Progenitor cell of endocrine pancreas (in vitro differentiated cells): ENCODE measurements around the gene TM9SF4. TPM values are rescaled to one million over a fixed set of nuclear protein-coding genes. Genes with fewer than 3 reads are reported as not detected.
A peak's percentile ranks its signal among the peaks of the same experiment; 100 is the strongest.
"Not testable (repeated sequence)": the region's sequence is repeated elsewhere in the genome, so short reads cannot be mapped to it uniquely, and the experiment has no call there.

Source experiments
- DNase-seq: peaks from one replicate; pipeline ENCODE4 v3.0.0; 2021; ENCODE audit warnings: low spot score; ENCODE audit not compliant: unreplicated experiment
- H3K27ac Mint-ChIP-seq: 2 replicates; pipeline ENCODE4 v1.8.0; 2021; ENCODE audit warnings: mild to moderate bottlenecking, moderate library complexity, mixed read lengths
- H3K27me3 Mint-ChIP-seq: 2 replicates; pipeline ENCODE4 v1.8.0; 2021; ENCODE audit warnings: mixed read lengths
- H3K36me3 Mint-ChIP-seq: 2 replicates; pipeline ENCODE4 v1.8.0; 2022; ENCODE audit warnings: mixed read lengths; ENCODE audit not compliant: insufficient read depth
- H3K4me1 Mint-ChIP-seq: 2 replicates; pipeline ENCODE4 v1.8.0; 2021; ENCODE audit warnings: low read depth, mixed read lengths
- H3K4me3 Mint-ChIP-seq: 2 replicates; pipeline ENCODE4 v1.8.0; 2021; ENCODE audit warnings: low read depth, mild to moderate bottlenecking, moderate library complexity, mixed read lengths
- H3K9me3 Mint-ChIP-seq: 2 replicates; pipeline ENCODE4 v1.8.0; 2021; ENCODE audit warnings: low read depth, mixed read lengths
- CTCF ChIP-seq: fragments of 200-600 bp; sonication (generic); IDR thresholded peaks from one replicate; pipeline ENCODE4 v1.5.0; 2021; ENCODE audit warnings: antibody characterized with exemption, mild to moderate bottlenecking; ENCODE audit not compliant: unreplicated experiment
- total RNA-seq: library from RNA; stranded (reverse); gene quantifications from 2 replicates; pipeline ENCODE4 v1.2.1, GENCODE V29; 2021

Gene TM9SF4
- total RNA-seq, 1 donor from 2014 or later: 92.9 TPM

GRCh38 chr20:32168184-32168910, 58.8 kb downstream of the TM9SF4 start:
- Mint-ChIP-seq H3K4me3 (no peak overlapping the region), H3K9me3 (no peaks in the 10 kb centered on the region), H3K4me1 (peaks cover 6% of the 10 kb centered on the region), H3K27ac (peak overlapping the region; percentile 4), H3K27me3 (no peaks in the 10 kb centered on the region), H3K36me3 (peaks cover 16% of the 10 kb centered on the region)
- no peak for TF ChIP-seq CTCF
- DNase-seq: no peak

GRCh38 chr20:32177696-32178095, 68.2 kb downstream of the TM9SF4 start:
- not testable (repeated sequence) for H3K9me3 Mint-ChIP-seq, H3K4me3 Mint-ChIP-seq, DNase-seq, H3K36me3 Mint-ChIP-seq, H3K27me3 Mint-ChIP-seq, H3K4me1 Mint-ChIP-seq
- H3K27ac Mint-ChIP-seq: peak overlapping the region; percentile 72

GRCh38 chr20:32179515-32179914, 70.0 kb downstream of the TM9SF4 start:
- H3K9me3 Mint-ChIP-seq: peaks cover 3% of the 10 kb centered on the region

GRCh38 chr20:32179934-32180333, 70.4 kb downstream of the TM9SF4 start:
- H3K27me3 Mint-ChIP-seq: no peaks in the 10 kb centered on the region
- DNase-seq: no peak
- TF ChIP-seq CTCF: no peak
- H3K36me3 Mint-ChIP-seq: peaks cover 6% of the 10 kb centered on the region
- H3K9me3 Mint-ChIP-seq: peaks cover 3% of the 10 kb centered on the region
- no peak overlapping the region for H3K4me3 Mint-ChIP-seq
- peaks cover 1% of the 10 kb centered on the region for H3K4me1 Mint-ChIP-seq
- H3K27ac Mint-ChIP-seq: no peak overlapping the region

More at GRCh38 chr20:32179515-32179914, 70.0 kb downstream of the TM9SF4 start:
- Mint-ChIP-seq H3K36me3 (peaks cover 6% of the 10 kb centered on the region), H3K27ac (no peak overlapping the region), H3K4me1 (peaks cover 1% of the 10 kb centered on the region), H3K4me3 (no peak overlapping the region), H3K27me3 (no peaks in the 10 kb centered on the region)
- no peak for DNase-seq
- no peak for TF ChIP-seq CTCF

- Mint-ChIP-seq H3K9me3 (peaks cover 3% of the 10 kb centered on the region), H3K36me3 (peaks cover 6% of the 10 kb centered on the region), H3K27ac (no peak overlapping the region), H3K4me1 (peaks cover 4% of the 10 kb centered on the region), H3K27me3 (no peaks in the 10 kb centered on the region), H3K4me3 (no peak overlapping the region)
- no peak for DNase-seq
- no peak for TF ChIP-seq CTCF
Observed at GRCh38 chr20:32181606-32182005, 72.1 kb downstream of the TM9SF4 start.

GRCh38 chr20:32183947-32184635, 74.6 kb downstream of the TM9SF4 start:
- Mint-ChIP-seq H3K36me3 (peaks cover 4% of the 10 kb centered on the region), H3K9me3 (no peaks in the 10 kb centered on the region), H3K4me3 (no peak overlapping the region), H3K27me3 (no peaks in the 10 kb centered on the region), H3K4me1 (peaks cover 7% of the 10 kb centered on the region), H3K27ac (no peak overlapping the region)
- no peak for DNase-seq
- TF ChIP-seq CTCF: no peak
